GM19193 (cell line): Measurements from ENCODE around the gene PCBP3.

Experiments
- POLR2A ChIP-seq: IDR thresholded peaks from 4 replicates; pipeline ENCODE4 v1.6.1; 2011; ENCODE audit not compliant: insufficient read depth, insufficient read length; ENCODE audit errors: extremely low read depth

PCBP3 gene

GRCh38 chr21:45932922-45933502 is 289.5 kb downstream of the PCBP3 start:
- no peak for TF ChIP-seq POLR2A

GRCh38 chr21:45934085-45934484 is 290.6 kb downstream of the PCBP3 start:
- TF ChIP-seq POLR2A: no peak

- no peak for TF ChIP-seq POLR2A
Measured at GRCh38 chr21:45934554-45934953, 291.0 kb downstream of the PCBP3 start.

- TF ChIP-seq POLR2A: no peak
Measured at GRCh38 chr21:45935628-45936027, 292.1 kb downstream of the PCBP3 start.

- no peak for TF ChIP-seq POLR2A
Measured at GRCh38 chr21:45937721-45938452, 294.4 kb downstream of the PCBP3 start.

GRCh38 chr21:45938453-45938755 is 294.9 kb downstream of the PCBP3 start:
- TF ChIP-seq POLR2A: no peak

GRCh38 chr21:45938811-45939520 is 295.4 kb downstream of the PCBP3 start:
- no peak for TF ChIP-seq POLR2A

GRCh38 chr21:45939521-45940045 is 296.1 kb downstream of the PCBP3 start:
- TF ChIP-seq POLR2A: no peak

GRCh38 chr21:45940091-45940490 is 296.6 kb downstream of the PCBP3 start:
- no peak for TF ChIP-seq POLR2A

GRCh38 chr21:45940621-45941337 is 297.3 kb downstream of the PCBP3 start:
- TF ChIP-seq POLR2A: no peak

- TF ChIP-seq POLR2A: no peak
Measured at GRCh38 chr21:45941338-45941710, 297.8 kb downstream of the PCBP3 start.

GRCh38 chr21:45941717-45942546 is 298.4 kb downstream of the PCBP3 start:
- no peak for TF ChIP-seq POLR2A

GRCh38 chr21:45942755-45943629 is 299.5 kb downstream of the PCBP3 start:
- TF ChIP-seq POLR2A: no peak
